NB4 (cell line): ENCODE measurements around the gene TOMM40.

ENCODE experiments used
- POLR2A ChIP-seq: IDR thresholded peaks from 2 replicates; pipeline ENCODE4 v1.6.1; 2011; ENCODE audit warnings: mild to moderate bottlenecking; ENCODE audit not compliant: insufficient read length; ENCODE audit errors: extremely low read depth
- TF ChIP-seq, protein P1 (sequence below): IDR thresholded peaks from one replicate; pipeline ENCODE4 v1.5.1; 2012; ENCODE audit warnings: low read depth, low read length

DNA sequence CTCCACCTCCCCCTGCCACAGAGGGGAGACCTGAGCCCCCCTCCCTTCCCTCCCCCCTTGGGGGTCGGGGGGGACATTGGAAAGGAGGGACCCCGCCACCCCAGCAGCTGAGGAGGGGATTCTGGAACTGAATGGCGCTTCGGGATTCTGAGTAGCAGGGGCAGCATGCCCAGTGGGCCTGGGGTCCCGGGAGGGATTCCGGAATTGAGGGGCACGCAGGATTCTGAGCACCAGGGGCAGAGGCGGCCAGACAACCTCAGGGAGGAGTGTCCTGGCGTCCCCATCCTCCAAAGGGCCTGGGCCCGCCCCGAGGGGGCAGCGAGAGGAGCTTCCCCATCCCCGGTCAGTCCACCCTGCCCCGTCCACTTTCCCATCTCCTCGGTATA, 12.2 kb downstream of the TOMM40 start:
- TF ChIP-seq, protein P1, sequence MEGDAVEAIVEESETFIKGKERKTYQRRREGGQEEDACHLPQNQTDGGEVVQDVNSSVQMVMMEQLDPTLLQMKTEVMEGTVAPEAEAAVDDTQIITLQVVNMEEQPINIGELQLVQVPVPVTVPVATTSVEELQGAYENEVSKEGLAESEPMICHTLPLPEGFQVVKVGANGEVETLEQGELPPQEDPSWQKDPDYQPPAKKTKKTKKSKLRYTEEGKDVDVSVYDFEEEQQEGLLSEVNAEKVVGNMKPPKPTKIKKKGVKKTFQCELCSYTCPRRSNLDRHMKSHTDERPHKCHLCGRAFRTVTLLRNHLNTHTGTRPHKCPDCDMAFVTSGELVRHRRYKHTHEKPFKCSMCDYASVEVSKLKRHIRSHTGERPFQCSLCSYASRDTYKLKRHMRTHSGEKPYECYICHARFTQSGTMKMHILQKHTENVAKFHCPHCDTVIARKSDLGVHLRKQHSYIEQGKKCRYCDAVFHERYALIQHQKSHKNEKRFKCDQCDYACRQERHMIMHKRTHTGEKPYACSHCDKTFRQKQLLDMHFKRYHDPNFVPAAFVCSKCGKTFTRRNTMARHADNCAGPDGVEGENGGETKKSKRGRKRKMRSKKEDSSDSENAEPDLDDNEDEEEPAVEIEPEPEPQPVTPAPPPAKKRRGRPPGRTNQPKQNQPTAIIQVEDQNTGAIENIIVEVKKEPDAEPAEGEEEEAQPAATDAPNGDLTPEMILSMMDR, result no peak
- TF ChIP-seq POLR2A, result no peak
